Endometrial microvascular endothelial cells (primary cell): ENCODE measurements around the gene FYTTD1. TPM values are rescaled to one million over a fixed set of nuclear protein-coding genes. Genes with fewer than 3 reads are reported as not detected.
"Not testable (repeated sequence)": the region's sequence is repeated elsewhere in the genome, so short reads cannot be mapped to it uniquely, and the experiment has no call there.

ENCODE experiments used
- in situ Hi-C: cut with HindIII; loops from 2 replicates; pipeline ENCODE4 v1.10.0; 2017; ENCODE audit warnings: low sequenced_read_pairs, low pct_unique_long_range_greater_than_20kb; ENCODE audit errors: inconsistent ontology term
- total RNA-seq: library from RNA; depleted of rRNA; stranded (reverse); fragments of >200 nt; gene quantifications from one replicate; pipeline ENCODE4 v1.2.3, GENCODE V29; 2015; ENCODE audit errors: inconsistent ontology term

FYTTD1 gene, protein sequence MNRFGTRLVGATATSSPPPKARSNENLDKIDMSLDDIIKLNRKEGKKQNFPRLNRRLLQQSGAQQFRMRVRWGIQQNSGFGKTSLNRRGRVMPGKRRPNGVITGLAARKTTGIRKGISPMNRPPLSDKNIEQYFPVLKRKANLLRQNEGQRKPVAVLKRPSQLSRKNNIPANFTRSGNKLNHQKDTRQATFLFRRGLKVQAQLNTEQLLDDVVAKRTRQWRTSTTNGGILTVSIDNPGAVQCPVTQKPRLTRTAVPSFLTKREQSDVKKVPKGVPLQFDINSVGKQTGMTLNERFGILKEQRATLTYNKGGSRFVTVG
- 53.4 TPM for total RNA-seq

DNA sequence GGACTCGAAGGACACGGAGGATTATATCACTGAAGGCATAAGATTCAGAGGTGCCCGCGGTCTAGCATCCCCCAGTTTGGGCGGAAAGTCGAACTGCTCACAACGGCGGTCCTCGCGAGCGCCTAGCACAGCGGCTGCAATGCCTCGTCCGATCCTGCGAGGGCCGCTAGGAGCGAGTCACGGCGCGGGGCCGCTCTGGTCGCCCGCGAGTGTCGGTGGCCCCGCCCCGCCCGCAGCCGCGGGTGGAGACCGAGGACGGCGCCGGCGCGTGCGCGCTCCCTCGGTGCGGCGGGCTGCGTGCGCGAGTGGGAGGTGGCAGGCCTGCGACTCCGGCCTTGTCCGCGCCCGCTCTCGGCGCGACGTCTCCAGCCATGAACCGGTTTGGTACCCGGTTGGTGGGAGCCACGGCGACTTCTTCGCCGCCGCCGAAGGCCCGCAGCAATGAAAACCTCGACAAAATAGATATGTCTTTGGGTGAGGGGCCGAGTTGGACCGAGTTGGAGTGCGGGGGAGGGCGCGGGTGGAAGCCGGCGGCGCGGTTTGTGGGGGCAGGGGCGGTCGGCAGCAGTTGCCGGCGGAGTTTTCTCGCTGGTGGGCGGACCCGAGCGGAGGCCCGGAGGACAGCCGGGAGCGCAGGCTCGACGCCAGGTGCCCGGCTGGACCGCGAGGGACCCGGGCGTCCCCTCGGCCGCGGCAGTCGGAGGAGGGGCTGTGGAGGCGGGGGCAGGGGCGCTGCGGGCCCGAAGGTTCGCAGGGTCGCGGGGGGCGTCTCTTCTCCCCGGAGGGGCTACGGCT, at the start of gene FYTTD1:
Gene FYTTD1, plus strand, starts transcription at position 283 of the 795 bp plus-strand sequence. Its CDS starts 89 bp downstream, at position 372.
- in situ Hi-C loops: no loop called here

DNA sequence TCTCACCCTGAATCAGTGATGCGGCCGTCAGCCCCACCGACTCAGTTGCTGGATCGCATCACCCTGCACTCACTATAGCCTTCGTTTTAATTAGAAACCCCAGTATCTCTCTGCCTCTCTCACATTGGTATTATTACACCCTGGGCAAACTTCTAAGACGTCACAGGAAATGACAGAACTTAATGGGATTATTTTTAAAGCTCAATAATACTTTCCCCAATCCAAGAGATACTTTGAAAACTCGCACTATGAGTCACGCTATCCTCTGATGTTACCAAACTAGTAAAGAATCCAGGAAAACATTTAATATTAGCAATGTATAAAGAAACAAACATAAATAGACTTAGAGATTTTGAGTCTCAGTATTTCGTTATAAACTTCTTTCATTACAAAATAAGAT, 49.6 kb upstream of the FYTTD1 start:
- in situ Hi-C loops: no loop called here

DNA sequence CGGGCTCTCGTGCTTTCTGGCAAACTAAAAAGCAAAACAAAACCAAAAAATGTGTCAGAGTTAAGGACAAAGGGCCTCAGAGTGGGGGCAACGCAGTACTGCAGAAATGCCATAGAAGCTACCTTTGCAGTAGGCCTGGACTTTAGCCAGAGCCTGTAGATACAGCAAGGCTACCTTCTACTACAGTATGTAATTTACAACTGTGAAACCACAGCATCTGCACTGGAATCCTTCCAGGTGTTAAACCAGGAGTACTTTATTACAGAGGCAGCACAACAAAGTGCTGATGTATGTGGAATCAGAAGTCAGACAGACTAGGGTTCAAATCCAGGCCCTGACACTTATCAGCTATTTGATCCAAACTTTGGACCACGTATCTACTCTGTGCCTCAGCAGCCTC, 47.8 kb upstream of the FYTTD1 start:
- in situ Hi-C loops: no loop called here

DNA sequence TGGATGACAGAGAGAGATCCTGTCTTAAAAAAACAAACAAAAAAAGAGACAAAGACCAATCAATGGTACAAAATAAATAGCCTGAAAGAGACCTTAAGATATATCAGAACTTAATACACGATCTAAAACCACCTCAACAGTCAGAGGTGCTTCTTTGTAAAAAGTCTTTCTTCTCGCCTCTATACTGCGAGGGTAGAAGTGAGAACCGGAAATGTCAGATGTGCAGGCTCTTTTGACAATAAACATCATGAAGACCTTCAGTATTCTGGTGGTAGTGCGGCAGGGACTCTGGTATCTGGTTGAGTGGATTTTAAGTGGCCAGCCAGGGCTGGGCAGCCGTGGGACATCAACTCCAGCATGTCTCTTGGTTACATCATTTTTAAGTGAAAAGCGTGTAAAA, 43.0 kb upstream of the FYTTD1 start:
- in situ Hi-C loops: no loop called here

DNA sequence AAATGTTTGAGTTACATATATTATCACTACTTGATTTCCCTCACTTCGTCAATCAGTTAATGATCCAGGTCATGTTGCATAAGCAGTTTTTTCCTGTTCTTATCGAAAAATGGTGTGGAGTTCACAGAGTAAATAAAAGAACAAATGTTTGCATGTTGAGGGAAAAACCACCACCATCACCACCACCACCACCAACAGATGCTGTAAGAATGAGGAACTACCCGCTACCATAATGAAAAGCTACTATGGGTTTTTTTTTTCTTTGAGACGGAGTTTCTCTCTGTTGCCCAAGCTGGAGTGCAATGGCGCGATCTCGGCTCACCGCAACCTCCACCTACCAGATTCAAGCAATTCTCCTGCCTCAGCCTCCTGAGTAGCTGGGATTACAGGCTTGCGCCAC, 40.5 kb upstream of the FYTTD1 start:
- in situ Hi-C loops: no loop called here

DNA sequence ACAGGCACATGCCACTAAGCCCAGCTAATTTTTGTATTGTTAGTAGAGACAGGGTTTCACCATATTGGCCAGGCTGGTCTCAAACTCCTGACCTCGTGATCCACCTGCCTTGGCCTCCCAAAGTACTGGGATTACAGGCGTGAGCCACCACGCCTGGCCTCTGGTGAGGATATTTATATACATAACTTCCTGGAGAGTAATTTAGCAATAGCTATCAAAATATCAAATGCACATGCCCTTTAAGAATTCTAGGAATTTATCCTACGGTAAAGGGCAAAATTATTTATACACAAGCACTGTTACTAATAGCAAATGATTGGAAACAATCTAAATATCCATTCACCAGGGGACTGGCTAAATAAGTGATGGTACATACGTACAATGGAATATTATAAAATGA, 38.7 kb upstream of the FYTTD1 start:
- in situ Hi-C loops: not testable (repeated sequence)

GRCh38 chr3:197711973-197712707, 37.5 kb upstream of the FYTTD1 start:
- in situ Hi-C loops: no loop called here

DNA sequence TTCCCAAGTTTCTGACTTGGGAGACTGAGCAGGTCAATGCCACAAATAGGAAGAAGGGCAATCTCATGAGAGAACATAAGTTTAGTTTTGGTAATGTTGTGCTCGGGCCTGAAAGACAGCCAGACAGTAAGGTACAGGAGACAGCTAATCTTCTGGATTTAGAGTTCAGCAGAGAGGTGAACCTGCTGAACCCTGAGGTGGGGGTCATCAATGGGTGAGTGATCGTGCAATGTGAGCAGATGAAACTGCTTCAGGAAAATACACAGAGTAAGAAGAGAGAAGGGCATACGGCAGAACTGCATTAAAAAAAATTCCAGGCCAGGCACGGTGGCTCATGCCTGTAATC, 36.2 kb upstream of the FYTTD1 start:
- in situ Hi-C loops: no loop called here

DNA sequence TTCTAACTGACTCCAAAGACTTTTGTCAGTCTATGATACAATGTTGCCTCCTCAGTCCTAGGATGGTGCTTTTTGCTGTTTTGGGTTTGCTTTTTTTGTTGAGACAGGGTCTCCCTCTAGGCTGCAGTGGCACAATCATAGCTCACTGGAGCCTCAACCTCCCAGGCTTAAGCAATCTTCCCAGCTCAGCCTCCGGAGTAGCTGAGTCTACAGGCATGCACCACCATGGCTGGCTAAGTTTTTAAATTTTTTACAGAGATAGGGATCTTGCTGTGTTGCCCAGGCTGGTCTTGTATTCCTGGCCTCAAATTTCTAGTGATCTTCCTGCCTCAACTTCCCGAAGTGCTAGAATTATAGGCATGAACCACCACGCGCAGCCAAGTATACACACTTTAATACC, 35.4 kb upstream of the FYTTD1 start:
- in situ Hi-C loops: no loop called here

- in situ Hi-C loops: no loop called here
These were observed 30.8 kb upstream of the FYTTD1 start for GRCh38 chr3:197718891-197719290.

DNA sequence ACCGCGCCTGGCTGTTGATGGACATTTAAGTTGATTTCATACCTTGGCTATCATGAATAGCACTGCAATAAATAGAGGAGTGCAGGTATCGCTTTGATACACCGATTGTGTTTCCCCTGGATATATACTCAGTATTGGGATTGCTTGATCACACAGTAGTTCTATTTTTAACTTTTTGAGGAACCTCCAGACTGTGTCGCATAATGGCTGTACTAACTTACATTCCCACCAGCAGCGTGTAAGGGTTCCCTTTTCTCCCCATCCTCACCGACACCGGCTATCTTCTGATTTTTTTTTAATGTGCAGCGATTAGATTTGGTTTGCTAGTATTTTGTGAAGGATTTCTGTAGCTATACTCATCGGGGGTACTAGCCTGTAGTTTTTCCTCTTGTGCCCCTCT, 29.0 kb upstream of the FYTTD1 start:
- in situ Hi-C loops: no loop called here

- in situ Hi-C loops: no loop called here
These were observed 26.9 kb upstream of the FYTTD1 start for GRCh38 chr3:197722734-197723133.

GRCh38 chr3:197727878-197728277, 21.8 kb upstream of the FYTTD1 start:
- in situ Hi-C loops: not testable (repeated sequence)

DNA sequence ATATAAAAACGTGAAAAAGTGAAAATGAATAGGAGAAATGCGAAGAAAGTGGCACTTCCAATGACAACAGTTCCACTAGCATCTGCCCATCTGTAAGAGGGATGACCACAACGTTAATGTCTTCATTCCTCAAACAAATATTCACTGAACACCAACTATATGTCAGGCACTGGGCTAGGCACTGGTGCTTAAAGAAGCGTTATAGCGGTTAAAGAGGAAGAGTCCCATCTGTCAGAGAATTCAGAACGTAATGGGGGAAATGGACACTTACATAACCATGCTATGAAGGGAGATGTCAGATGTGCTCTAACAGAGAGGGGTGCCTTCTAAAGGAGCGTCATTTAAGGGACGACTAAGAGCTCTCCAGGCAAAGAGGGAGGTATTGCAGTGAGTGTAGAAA, 21.2 kb upstream of the FYTTD1 start:
- in situ Hi-C loops: no loop called here

GRCh38 chr3:197730200-197730599, 19.5 kb upstream of the FYTTD1 start:
- in situ Hi-C loops: no loop called here

- in situ Hi-C loops: not testable (repeated sequence)
These were observed 18.9 kb upstream of the FYTTD1 start for GRCh38 chr3:197730770-197731169.

- in situ Hi-C loops: not testable (repeated sequence)
These were observed 18.2 kb upstream of the FYTTD1 start for GRCh38 chr3:197731483-197731882.

DNA sequence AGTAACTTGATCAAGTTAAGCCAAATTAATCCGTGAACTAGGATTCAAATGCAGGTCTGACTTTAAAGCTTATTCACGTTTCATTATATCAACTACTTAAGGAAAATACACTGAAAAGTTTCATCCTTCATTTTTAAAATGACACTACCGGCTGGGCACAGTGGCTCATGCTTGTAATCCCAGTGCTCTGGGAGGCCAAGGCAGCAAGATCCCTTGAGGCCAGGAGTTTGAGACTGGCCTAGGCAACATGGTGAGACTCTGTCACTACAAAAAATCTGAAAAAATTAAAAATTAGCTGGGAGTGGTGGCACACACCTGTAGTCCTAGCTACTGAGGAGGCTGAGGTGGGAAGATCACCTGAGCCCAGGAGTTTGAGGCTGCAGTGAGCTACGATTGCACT, 16.6 kb upstream of the FYTTD1 start:
- in situ Hi-C loops: no loop called here

DNA sequence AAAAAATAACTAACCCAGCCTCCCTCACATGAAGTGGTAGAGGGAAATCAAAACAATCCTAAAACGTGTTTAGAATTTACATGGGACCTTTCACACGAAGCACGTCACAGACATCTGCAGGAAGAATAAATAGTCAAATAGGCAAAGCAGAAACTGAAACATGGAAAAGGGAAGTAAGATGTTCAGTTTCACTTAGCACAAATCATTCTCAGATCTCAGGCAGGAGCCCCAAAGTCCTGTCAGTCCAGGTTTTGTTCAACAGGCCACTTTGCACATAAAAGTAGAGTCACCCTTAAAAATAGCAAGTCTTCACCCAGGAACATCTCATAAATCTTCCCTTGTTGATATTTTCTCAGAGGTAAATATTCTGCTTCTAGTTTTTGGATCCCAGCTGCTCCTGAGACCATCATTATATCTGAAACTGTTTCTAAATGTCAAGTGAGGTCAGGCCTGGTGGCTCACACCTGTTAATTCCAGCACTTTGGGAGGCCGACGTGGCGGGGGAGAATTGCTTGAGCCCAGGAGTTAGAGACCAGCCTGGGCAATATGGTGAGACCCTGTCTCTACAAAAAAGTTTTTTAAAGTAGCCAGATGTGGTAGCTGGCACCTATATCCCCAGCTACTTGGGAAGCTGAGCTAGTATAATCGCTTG, 14.9 kb upstream of the FYTTD1 start:
- in situ Hi-C loops: no loop called here
